HG03060 (cell line): ENCODE results near the gene DCHS1.

ENCODE experiments used
- ATAC-seq: cut with Tn5 transposase; IDR thresholded peaks from one replicate; pipeline ENCODE4 v1.9.1; 2021; ENCODE audit warnings: low read depth, moderate number of reproducible peaks; ENCODE audit not compliant: unreplicated experiment

The DCHS1 gene

DNA sequence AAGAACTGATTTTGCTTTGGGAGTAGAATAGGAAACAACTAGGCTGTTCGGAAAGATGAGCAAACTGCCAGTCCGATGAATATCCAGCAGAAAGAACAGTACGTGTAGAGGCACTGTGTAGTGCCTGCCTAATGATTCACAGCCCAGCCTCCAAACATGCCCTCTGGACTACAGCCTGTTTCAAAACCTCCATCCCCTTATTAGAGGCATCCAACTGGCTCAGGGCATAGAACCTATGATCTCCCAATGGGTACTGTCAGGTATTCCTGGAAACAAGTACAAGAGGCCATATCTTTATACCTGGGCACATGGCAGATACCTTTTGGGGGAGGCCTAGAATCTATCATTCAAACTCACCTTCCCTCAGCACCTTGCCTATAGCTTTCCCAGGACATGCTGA, 57.1 kb downstream of the DCHS1 start:
- no peak for ATAC-seq

DNA sequence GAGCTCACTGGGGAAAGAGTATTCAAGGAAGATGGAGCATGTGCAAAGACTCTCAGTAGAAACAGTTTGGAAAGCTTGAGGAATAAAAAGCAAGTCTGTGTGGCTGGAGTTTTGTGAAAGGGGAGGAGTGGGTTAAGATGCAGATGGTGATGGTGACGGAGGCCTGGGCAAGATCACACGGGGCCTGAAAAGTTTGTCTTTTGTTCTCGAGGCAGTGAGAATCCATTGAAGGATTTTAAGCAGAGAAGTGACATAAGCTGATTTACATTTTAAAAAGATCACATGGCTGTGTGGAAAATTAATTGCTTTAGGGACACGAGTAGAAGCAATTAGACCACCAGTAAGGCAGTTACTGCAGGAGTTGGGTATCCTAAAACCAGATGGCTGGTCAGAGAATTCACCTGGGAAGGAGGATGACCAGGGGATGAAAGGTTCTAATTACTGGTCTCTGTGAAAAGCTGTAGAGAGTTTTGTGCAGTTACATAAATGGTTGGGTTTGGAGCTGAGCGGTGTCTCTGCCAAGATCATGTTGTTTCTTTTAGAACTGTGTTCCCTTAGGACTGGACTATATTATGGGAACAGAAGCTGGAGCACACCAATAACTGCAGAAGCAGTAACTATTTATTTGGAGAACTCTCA, 59.3 kb downstream of the DCHS1 start:
- ATAC-seq = no peak

DNA sequence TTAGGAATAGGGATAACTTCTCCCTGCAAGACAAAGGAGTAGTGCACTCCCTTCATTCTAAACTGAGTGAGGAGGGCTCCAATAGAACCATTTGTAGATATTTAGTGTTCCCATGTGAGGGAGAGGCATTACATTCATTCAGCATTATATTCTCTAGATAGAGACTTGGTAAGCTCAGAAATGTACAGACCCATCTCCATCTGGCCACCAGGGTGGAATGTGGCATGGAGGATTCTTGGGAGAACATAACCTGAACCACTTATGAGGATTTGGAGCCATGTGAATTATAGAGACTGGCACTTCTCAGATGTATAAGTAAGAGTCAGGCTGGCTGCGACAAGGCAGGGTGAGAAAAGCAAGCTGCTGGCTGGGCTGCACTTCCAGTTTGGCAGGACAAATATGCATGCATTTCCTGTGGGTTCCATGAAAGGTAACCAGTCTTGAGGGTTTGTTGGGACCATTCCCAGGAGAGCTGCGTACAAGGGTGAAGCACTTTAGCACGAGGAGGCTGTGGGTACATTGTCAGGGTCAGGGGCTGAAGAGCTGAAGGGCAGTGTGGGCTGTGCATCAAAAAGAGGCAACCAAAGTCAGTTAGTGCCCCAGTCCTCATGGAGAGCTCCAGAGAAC, 61.4 kb downstream of the DCHS1 start:
- no peak for ATAC-seq

DNA sequence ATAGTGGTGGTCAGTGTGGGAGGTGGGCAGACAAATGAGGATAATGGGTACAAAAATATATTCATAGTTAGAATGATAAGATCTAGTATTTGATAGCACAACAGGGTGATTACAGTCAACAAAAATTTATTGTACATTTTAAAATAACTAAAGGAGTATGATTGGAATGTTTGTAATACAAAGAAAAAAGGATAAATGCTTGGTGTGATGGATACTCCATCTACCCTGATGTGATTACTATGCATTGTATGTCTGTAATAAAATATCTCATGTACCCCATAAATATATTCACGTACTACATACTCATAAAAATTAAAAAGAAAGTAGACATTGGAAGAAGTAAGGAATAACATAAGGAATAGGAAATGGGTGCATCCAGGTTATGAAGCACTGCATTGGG, 67.6 kb downstream of the DCHS1 start:
- no peak for ATAC-seq

DNA sequence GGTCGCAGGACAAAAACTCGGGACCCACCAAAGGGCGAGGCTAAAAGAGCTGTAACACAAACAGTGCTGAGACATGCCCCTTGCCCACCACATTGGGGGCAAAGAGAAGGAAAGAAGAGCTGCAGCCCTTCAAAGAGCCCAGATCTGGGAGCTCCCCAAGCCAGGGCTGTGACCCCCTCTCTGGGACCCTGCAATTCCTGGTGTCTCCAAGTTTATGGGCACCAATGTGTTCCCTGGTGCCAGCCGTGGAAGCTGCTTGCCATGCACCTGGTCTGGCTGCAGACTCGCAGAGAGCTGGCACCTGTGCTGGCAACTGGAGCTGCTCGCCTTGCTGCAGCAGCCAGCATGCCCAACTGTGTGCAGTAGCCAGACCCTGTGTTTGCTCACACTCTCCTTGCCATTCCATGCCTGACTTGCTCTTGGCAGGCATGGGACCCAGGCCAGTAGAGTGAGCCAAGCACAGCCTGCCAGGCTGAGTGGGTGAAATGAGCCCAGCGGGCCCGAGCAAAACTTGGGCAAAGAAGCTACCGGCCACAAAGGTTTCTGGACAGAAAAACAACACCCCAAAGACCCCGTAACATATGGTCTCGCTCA, 68.2 kb downstream of the DCHS1 start:
- no peak for ATAC-seq

DNA sequence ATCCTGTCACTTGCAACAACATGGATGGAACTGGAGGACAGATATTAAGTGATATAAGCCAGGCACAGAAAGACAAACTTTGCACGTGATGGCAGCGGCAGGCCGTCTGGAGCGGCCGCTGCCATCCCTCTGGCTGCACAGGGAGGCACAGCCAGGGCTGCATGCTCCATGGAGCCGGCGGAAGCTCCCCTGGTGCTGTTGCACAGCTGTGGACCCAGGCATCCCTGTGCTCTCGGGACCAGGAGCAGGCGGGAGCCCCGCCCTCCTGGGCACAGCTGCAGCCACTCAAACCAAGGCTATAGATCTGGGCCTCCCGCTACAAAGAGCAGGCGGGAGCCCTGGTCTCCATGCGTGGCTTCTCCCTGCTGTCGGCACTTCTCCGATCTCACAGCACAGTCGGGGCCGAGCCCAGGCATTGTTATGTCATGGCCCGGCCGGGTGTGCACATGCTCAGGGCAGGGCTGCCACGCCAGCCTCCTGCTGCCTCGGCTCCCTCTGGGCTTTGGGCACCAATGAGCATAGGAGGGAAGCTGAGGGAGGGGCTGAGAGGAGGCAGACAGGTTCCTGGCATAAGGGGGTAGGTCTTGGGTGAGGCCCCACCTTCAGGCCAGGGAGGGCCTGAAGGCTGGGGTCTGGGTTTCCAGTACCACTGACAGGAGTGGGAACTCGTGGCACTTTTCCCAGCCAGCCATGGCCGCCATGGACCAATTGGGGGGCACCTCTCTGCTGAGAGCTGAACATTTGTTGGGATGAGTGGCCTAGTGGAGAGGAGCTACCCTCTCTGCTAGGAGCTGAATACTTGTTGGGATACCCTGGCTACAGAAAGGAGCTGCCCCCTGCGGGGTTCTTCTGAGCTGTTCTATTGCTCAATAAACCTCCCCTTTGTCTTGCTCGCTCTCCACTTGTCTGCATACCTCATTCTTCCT, 68.9 kb downstream of the DCHS1 start:
- no peak for ATAC-seq

DNA sequence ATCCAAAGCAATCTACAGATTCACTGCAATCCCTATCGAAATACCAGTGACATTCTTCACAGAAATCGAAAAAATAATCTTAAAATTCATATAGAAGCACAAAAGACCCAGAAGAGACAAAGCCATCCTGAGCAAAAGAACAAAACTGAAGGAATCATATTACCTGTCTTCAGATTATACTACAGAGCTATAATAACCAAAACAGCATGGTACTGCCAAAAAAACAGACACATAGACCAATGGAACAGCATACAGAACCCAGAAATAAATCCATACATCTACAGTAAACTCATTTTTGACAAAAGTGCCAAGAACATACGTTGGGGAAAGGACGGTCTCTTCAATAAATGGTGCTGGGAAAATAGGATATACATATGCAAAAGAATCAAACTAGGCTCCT, 71.1 kb downstream of the DCHS1 start:
- ATAC-seq = no peak

GRCh38 chr11:6583584-6583983, 72.0 kb downstream of the DCHS1 start:
- no peak for ATAC-seq

- ATAC-seq = no peak
Measured at GRCh38 chr11:6579681-6580080, 75.9 kb downstream of the DCHS1 start.

- ATAC-seq = no peak
Measured at GRCh38 chr11:6578134-6578533, 77.5 kb downstream of the DCHS1 start.

GRCh38 chr11:6576471-6577373, 78.9 kb downstream of the DCHS1 start:
- no peak for ATAC-seq

DNA sequence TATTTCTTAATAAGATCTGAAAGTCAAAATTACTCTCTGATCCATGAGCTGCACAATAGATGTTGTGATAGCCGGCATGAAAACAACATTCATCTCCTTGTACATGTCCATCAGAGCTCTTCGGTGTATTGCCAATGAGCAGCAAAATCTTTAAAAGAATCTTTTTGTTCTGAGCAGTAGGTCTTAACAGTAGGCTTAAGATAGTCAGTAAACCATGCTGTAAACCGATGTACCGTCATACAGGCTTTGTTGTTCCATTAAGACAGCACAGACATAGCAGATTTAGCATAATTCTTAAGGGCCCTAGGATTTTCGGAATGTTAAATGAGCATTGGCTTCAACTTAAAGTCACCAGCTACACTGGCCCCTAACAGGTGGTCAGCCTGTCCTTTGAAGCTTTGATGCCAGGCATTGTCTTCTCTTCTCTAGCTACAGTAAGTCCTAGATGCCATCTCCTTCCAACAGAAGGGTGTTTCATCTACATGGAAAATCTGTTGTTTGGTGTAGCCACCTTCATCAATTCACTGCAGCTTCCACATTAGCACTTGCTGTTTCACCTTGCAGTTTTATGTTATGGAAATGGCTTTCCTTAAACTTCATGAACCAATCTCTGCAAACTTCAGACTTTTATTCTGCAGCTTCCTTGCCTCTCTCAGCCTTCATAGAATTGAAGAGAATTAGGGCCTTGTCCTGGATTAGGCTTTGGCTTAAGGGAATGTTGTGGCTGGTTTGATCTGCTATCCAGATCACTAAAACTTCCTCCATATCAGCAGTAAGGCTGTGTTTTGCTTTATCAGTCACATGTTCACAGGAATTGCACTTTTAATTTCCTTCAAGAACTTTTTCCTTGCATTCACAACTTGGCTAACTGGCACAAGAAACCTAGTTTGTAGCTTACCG, 80.5 kb downstream of the DCHS1 start:
- no peak for ATAC-seq

DNA sequence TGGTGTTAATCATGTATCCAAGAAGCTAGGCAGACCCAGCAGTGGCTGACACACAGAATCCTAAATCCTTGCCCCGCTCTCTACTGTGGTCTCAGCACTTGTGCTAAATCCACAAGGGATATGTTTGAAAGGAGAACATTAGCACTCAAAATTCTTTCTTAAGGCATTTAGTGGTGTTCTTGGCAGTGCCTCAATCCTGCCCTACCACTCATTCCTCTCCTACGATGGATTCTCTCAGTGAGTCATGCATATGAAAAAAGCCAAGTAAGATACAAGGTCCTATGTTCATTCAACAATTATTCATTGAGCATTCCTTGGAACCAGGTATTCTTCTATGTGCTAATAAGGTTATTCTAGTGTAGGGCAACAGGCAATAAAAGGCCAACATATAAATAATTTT, 83.4 kb downstream of the DCHS1 start:
- ATAC-seq = no peak

GRCh38 chr11:6571434-6572008, 84.1 kb downstream of the DCHS1 start:
- ATAC-seq = no peak
